K562 (cell line): ENCODE measurements around the gene IQUB. TPM values are rescaled to one million over a fixed set of nuclear protein-coding genes. Genes with fewer than 3 reads are reported as not detected.

Experiments used
- ADNP ChIP-seq: fragments of 200-800 bp; sonication (Bioruptor generic); IDR thresholded peaks from 2 replicates; pipeline ENCODE4 v1.6.1; 2016; ENCODE audit warnings: missing genetic modification characterization, missing compliant biosample characterization
- CBFB ChIP-seq: sonication (generic); formaldehyde crosslinking; IDR thresholded peaks from 2 replicates; pipeline ENCODE4 v1.4.0; 2020; ENCODE audit warnings: mild to moderate bottlenecking, missing genetic modification reagents
- CCNT2 ChIP-seq: IDR thresholded peaks from 2 replicates; pipeline ENCODE4 v1.6.1; 2011; ENCODE audit warnings: borderline replicate concordance, low read depth, mild to moderate bottlenecking, moderate library complexity, mixed read lengths, low read length; ENCODE audit not compliant: insufficient read length; ENCODE audit errors: extremely low read depth
- CHD4 ChIP-seq: fragments of 200-600 bp; sonication (generic); IDR thresholded peaks from 3 replicates; pipeline ENCODE4 v1.6.1; 2012; ENCODE audit warnings: low read depth, mild to moderate bottlenecking, mixed read lengths, low read length, inconsistent platforms; ENCODE audit not compliant: insufficient read depth, insufficient replicate concordance, poor library complexity, severe bottlenecking
- DPF2 ChIP-seq: fragments of 450-650 bp; IDR thresholded peaks from 2 replicates; pipeline ENCODE4 v1.6.1; 2016
- EP400 ChIP-seq: fragments of 450-650 bp; IDR thresholded peaks from 2 replicates; pipeline ENCODE4 v1.6.1; 2017; ENCODE audit warnings: antibody characterized with exemption, mild to moderate bottlenecking, moderate library complexity
- ESRRA ChIP-seq: fragments of 450-650 bp; IDR thresholded peaks from 2 replicates; pipeline ENCODE4 v1.6.1; 2014; ENCODE audit warnings: low read depth, mild to moderate bottlenecking, moderate library complexity, borderline replicate concordance
- FOXP1 ChIP-seq: sonication (generic); formaldehyde crosslinking; IDR thresholded peaks from 2 replicates; pipeline ENCODE4 v1.8.0; 2022; ENCODE audit warnings: mild to moderate bottlenecking, missing genetic modification reagents
- GABPB2 ChIP-seq: fragments of 250-450 bp; sonication (Bioruptor Pico); conservative IDR thresholded peaks from 2 replicates; pipeline ENCODE4 v1.5.1; 2021; ENCODE audit warnings: mild to moderate bottlenecking
- HMGN3 ChIP-seq: IDR thresholded peaks from 2 replicates; pipeline ENCODE4 v1.6.1; 2011; ENCODE audit warnings: borderline replicate concordance, low read depth, mild to moderate bottlenecking, mixed read lengths, low read length; ENCODE audit not compliant: insufficient read length; ENCODE audit errors: extremely low read depth
- NRF1 ChIP-seq, 2 experiments: fragments of 450-650 bp; IDR thresholded peaks in 1 of 2; conservative IDR thresholded peaks in 1 of 2; 2 replicates each; pipeline ENCODE4 v1.6.1; 2014; ENCODE audit warnings: mild to moderate bottlenecking in 2 of 2
- PYGO2 ChIP-seq: fragments of 450-650 bp; IDR thresholded peaks from 2 replicates; pipeline ENCODE4 v1.6.1; 2016; ENCODE audit warnings: mild to moderate bottlenecking, missing genetic modification characterization, moderate library complexity, missing compliant biosample characterization
- RBM14 ChIP-seq: fragments of 200-400 bp; formaldehyde crosslinking; IDR thresholded peaks from 2 replicates; pipeline ENCODE4 v1.6.1; 2018; ENCODE audit warnings: low read depth, mild to moderate bottlenecking, low read length, moderate library complexity, borderline replicate concordance; ENCODE audit not compliant: insufficient read depth
- SIRT6 ChIP-seq: IDR thresholded peaks from one replicate; pipeline ENCODE4 v1.6.1; 2012; ENCODE audit warnings: low read depth, mild to moderate bottlenecking, control low read depth, inconsistent platforms, low read length, moderate library complexity
- SIX5 ChIP-seq, 2 experiments: IDR thresholded peaks; 2 replicates each; pipeline ENCODE4 v1.6.1; 2011; ENCODE audit warnings: low read length in 2 of 2, borderline replicate concordance in 1 of 2, low read depth in 1 of 2, mild to moderate bottlenecking in 1 of 2, moderate library complexity in 1 of 2; ENCODE audit not compliant: insufficient read depth in 1 of 2
- SMARCA5 ChIP-seq: fragments of 450-650 bp; IDR thresholded peaks from 2 replicates; pipeline ENCODE4 v1.6.1; 2016
- TSC22D4 ChIP-seq: fragments of 450-650 bp; IDR thresholded peaks from 2 replicates; pipeline ENCODE4 v1.6.1; 2016; ENCODE audit warnings: missing genetic modification characterization, missing biosample characterization, control low read depth
- ZBTB1 ChIP-seq: sonication (generic); formaldehyde crosslinking; IDR thresholded peaks from 2 replicates; pipeline ENCODE4 v1.8.1; 2023; ENCODE audit warnings: missing genetic modification reagents, low read depth, mild to moderate bottlenecking, borderline replicate concordance
- ZBTB11 ChIP-seq, 3 experiments: fragments of 200-800 bp in 1 of 3; fragments of 250-450 bp in 1 of 3; fragments of 450-650 bp in 1 of 3; sonication (Bioruptor Pico) in 1 of 3; sonication (Bioruptor generic) in 1 of 3; formaldehyde crosslinking in 1 of 3; IDR thresholded peaks; 2 replicates each; pipeline versions ENCODE4 v1.6.1 to v1.8.0; 2016 to 2022; ENCODE audit warnings: mild to moderate bottlenecking in 2 of 3, missing genetic modification characterization in 2 of 3, missing compliant biosample characterization in 1 of 3, moderate library complexity in 1 of 3
- ZNF121 ChIP-seq: sonication (generic); formaldehyde crosslinking; conservative IDR thresholded peaks from 2 replicates; pipeline ENCODE4 v1.8.0; 2022; ENCODE audit warnings: missing genetic modification reagents
- ZNF324 ChIP-seq: fragments of 250-450 bp; sonication (Bioruptor Pico); IDR thresholded peaks from 2 replicates; pipeline ENCODE4 v1.4.0; 2020; ENCODE audit warnings: mild to moderate bottlenecking
- polyA plus RNA-seq, 8 experiments: library from polyadenylated mRNA; depleted of rRNA in 4 of 8; stranded (reverse) in 5 of 8; unstranded in 3 of 8; fragments of >200 nt; fragmentation: Nextera tagmentation in 2 of 8; fragmentation: Illumina TruSeq in 1 of 8; extraction: Ambion mirVana in 2 of 8; extraction: Trizol in 1 of 8; gene quantifications; 2 replicates each; pipeline versions ENCODE4 v1.2.1 to v1.2.3, GENCODE V29; 2011 to 2014; ENCODE audit warnings: inconsistent platforms in 1 of 8, missing spikeins in 1 of 8
- total RNA-seq, 7 experiments: library from RNA; depleted of rRNA in 6 of 7; stranded (reverse); fragments of >200 nt in 6 of 7; fragmentation: Illumina TruSeq in 2 of 7; extraction: Trizol in 2 of 7; gene quantifications; 2 replicates each; pipeline versions ENCODE4 v1.2.1 to v1.2.3, GENCODE V29; 2011 to 2021; ENCODE audit warnings: low replicate concordance in 1 of 7
- TF ChIP-seq, protein P1 (sequence below): fragments of 250-450 bp; sonication (Bioruptor Pico); IDR thresholded peaks from 2 replicates; pipeline ENCODE4 v1.5.0; 2020; ENCODE audit warnings: mild to moderate bottlenecking
- TF ChIP-seq, protein P2 (sequence below): fragments of 450-650 bp; conservative IDR thresholded peaks from 2 replicates; pipeline ENCODE4 v1.6.1; 2016; ENCODE audit warnings: missing genetic modification characterization, low read depth, mild to moderate bottlenecking, missing compliant biosample characterization, moderate library complexity

The IQUB gene
- total and polyA plus RNA-seq, 9 of the 15 experiments (the other 6 are each of a cell fraction or from before 2014, with no cell fraction given): 0.62 to 2.6 (median 1.4) TPM

DNA sequence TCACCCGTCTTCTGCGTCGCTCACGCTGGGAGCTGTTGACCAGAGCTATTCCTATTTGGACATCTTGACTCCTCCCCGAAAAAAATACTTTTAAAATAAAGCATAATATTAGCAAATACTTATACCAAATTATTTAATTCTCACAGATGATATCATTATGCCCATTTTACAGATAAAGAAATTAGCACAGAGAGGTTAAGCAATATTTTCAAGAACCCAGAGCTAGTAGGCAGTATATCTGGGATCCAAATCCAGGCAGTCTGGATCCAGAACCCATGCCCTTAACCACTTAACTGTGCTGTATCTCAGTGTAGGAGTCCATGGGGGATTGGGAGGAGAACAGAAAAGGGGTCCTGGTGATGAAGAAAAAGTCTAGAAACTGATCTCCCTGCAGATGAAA lies 6.1 kb downstream of the IQUB start (continued):
- TF ChIP-seq ADNP (peak; percentile 84), ZBTB11 (CRISPR knock-in tag; IDR thresholded peaks at IDR 0.05) (no peak), ZNF121 (no peak), FOXP1 (CRISPR knock-in tag) (no peak), EP400 (peak; percentile 11; the same call in 1 of the 2 replicates), TSC22D4 (tag) (no peak), CHD4 (peak; percentile 44), ZNF324 (no peak), SIX5 (IDR thresholded peaks at IDR 0.05; ENCODE audit: borderline replicate concordance in 1 of 2, insufficient read depth in 1 of 2, low read depth in 1 of 2, low read length in 2 of 2) (no peak), CBFB (CRISPR knock-in tag) (no peak), HMGN3 (no peak), NRF1 (conservative IDR thresholded peaks at IDR 0.05 in 1 of 2, IDR thresholded peaks at IDR 0.05 in 1 of 2) (peak; percentile 36; a peak in 2 of 4 replicates), RBM14 (no peak), SMARCA5 (peak; percentile 84; the same call in 1 of the 2 replicates), SIRT6 (no peak), ESRRA (0 out of 2 replicates have a peak, but pooled peaks have one; percentile 7), DPF2 (peak; percentile 29; the same call in 1 of the 2 replicates), PYGO2 (tag) (no peak), GABPB2 (no peak), CCNT2 (no peak), ZBTB1 (CRISPR knock-in tag) (no peak)
- TF ChIP-seq, protein P1, sequence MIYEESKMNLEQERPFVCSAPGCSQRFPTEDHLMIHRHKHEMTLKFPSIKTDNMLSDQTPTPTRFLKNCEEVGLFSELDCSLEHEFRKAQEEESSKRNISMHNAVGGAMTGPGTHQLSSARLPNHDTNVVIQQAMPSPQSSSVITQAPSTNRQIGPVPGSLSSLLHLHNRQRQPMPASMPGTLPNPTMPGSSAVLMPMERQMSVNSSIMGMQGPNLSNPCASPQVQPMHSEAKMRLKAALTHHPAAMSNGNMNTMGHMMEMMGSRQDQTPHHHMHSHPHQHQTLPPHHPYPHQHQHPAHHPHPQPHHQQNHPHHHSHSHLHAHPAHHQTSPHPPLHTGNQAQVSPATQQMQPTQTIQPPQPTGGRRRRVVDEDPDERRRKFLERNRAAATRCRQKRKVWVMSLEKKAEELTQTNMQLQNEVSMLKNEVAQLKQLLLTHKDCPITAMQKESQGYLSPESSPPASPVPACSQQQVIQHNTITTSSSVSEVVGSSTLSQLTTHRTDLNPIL (CRISPR knock-in tag): no peak
- TF ChIP-seq, protein P2, sequence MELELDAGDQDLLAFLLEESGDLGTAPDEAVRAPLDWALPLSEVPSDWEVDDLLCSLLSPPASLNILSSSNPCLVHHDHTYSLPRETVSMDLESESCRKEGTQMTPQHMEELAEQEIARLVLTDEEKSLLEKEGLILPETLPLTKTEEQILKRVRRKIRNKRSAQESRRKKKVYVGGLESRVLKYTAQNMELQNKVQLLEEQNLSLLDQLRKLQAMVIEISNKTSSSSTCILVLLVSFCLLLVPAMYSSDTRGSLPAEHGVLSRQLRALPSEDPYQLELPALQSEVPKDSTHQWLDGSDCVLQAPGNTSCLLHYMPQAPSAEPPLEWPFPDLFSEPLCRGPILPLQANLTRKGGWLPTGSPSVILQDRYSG (tag): no peak
